Measurements from ENCODE around the gene CENPM.
"Not testable (repeated sequence)": the region's sequence is repeated elsewhere in the genome, so short reads cannot be mapped to it uniquely, and the experiment has no call there.

CENPM gene

DNA sequence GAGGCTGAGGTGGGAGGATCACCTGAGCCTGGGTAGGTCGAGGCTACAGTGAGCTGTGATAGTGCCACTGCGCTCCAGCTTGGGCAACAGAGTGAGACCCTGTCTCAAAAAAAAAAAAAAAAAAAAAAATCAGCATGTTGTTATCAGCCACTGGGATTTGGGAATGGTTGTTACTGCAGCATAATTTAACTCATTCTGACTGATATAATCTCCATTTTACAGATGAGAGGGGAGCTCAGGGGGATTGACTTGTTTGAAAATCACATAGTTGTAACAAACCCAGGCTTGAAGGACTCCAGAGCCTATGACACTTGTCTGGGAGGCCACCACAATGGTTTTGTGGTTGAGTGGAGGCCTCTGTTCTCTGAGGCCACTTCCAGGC, 19.3 kb upstream of the CENPM start:
- no peak for DNase-seq

DNA sequence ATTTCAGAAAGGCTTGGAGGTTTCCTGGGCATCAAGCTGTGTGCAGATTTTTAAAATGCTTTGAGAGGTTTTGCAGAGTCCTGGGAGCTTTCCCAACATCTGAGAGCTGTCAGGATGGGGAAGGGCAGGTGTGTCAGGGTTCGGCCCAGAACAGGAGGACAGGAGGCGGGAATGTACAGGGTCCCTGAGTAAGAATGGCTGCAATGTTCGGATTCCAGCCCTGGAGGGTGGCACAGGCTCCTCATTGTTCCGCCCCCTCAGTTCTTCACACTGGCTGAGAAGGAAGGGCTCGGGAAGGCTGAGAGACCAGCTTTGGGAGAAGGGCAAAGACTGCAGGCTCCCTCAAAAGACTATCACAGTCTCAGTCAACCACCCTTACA, 17.1 kb upstream of the CENPM start:
- no peak for DNase-seq

DNA sequence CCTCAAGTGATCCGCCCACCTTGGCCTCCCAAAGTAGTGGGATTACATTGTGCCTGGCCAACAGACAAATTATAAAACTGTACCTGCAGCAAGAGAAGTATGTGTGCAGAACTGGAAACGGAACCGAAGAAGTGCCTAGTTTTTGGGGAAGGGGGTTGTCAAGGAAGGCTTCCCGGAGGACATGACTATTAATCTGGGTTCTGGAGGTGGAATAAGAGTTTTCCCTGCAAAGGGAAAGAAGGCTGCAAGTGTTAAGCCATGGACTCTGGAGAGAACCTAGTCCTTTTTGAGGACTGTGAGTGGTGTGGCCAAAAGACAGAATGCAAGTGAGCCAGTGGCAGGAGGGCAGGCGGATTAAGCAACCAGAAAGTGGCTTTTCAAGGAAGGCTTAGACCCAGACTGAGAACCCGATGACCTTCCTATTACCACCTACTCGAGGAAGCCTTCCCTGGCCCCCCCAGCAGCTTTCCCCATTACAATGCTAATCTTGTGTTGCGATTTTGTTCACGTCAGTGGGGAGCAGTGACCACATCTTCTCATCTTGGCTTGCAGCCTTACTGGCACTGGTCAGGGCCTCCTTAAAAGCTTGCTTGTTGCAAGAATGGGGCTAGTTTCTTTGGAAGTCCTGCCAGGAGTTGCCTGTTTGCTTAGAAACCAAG, 16.6 kb upstream of the CENPM start:
- no peak for DNase-seq

DNA sequence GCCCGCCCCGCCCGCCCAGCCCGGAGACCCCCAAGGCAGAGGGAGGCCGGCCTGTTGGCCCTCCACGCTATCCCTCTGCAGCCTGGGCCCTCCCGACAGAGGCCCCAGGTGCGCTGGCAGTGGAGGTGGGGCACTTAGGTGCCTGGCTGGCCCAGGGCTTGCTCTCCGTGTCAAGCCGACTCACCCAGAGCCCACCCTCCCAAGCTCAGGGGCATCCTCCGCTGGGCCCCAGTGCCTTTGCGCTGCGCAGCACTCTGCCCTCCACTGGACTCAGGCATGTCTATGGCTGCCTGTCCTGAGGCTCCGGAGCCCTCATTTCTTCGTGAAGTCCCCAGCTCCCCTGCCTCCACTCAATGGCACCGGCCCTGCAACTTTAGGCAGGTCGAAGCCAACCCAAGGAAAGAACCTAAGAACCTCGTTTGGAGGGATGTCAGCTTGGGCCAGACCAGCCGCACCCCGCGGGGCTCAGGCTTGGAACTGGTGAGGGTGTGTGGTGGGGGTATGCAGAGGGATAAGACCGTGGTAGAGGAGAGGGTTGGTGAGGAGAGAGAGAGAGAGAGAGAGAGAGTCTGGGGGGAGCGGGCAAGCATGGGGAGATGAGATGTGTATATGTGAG, 11.1 kb upstream of the CENPM start:
- DNase-seq, result no peak

DNA sequence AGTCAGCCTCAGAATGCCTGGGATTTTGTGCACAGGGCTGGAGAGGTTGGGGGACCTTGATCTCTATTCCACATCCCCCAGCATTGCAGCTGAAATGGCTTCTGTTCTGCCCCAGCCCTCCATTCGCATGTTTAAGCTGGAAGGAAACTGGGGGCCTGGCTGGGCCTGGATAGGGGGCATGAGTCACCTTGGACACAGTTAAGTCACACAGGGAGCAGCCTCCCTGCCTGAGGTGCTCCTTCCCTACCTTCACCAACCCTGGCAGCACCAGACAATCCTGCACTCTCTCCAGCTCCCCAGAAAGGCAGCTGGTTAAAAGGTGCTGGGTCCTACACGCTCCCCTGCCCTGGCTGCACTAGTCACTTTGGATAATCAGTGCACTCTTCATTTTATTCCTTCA, 5.8 kb upstream of the CENPM start:
- DNase-seq, result no peak

DNA sequence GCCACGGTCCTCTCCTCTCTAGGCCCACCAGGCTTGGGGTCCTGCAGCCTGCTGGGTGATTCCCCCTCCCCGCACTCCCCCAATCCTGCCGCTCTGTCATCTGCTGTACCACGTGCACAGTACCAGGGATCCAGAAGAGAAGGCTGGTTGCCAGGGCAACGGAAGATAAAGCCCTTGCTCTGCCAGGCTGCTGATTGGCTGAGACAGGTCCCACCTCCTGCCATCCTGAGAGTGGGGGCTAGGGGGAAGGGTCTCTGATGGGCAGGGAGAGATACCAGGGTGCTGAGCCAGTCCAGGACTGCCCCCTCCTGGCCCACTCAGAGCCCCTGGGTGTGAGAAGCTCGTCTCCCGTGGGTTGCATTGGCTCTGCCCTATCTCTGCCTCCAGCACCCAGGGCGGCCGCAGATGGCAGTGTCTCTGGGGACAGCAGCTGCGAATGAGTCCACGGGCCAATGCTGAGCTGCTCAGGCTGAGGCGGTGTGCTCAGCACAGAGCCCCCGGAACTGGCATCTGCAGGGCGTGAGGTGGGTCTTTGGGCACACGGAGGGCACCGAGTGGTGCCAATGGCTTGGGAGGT, 5.0 kb upstream of the CENPM start, which contains the start of gene SMIM45:
TSS of gene SMIM45 (plus strand) at position 253 of the 577 bp plus-strand sequence.
- no peak for DNase-seq

DNA sequence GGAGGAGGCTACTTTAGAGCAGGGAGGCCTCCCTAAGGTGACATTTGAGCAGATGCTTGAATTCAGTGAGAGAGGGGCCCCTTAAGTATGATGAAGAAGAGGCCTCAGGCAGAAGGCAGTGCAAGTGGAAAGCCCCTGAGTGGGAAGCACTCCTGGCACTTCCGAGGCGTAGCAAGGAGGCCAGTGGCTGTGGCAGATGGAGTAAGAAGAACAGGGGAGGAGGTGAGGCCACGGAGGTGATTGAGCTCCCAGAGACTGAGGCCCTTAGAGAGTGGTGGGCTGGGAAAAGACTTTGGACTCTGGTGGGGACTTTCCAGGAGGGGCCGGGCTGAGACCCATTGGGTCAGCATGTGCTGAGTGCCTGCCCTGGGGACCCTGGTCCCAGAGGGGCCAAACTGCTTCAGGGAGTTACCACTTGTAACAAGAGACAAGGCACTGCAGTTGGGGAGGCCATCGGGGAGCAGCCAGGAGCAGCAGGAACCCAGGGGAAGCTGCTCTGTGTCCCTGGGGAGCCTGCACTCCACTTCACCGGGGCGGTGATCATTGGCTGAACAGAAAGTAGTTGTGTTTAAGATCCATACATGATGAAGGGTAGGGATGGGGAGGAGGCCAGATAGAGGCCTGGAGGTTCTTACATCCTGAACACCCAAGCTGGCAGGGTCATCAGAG, 2.5 kb upstream of the CENPM start:
- no peak for DNase-seq

DNA sequence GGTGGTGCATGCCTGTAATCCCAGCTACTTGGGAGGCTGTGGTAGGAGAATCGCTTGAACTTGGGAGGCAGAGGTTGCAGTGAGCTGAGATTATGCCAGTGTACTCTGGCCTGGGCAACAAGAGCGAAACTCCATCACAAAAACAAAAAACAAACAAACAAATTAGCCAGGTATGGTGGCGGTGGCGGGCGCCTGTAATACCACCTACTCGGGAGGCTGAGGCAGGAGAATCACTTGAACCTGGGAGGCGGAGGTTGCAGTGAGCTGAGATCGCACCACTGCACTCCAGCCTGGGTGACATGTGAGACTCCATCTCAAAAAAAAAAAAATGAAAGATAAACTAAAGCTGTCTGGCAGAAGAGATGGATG, 2.0 kb upstream of the CENPM start:
- not testable (repeated sequence) for DNase-seq

DNA sequence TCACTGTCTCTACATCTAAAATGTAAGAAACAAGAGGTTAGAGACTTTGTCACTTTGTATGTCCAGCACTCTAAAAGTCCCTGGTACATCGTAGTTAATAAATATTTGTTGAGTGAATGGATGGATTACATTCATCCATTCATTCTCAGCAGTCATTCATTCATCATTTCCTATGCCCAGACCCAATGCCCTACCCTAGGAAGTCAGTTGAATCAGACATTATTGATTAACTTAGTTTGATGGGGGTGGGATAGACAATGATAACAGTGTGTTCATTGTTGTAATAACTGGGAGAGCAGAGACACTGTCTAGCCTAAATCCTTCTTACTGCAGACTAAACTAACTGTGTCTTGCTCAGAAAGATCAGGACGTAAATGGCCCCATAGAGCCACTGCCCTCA, 1.2 kb upstream of the CENPM start:
- DNase-seq, result no peak

DNA sequence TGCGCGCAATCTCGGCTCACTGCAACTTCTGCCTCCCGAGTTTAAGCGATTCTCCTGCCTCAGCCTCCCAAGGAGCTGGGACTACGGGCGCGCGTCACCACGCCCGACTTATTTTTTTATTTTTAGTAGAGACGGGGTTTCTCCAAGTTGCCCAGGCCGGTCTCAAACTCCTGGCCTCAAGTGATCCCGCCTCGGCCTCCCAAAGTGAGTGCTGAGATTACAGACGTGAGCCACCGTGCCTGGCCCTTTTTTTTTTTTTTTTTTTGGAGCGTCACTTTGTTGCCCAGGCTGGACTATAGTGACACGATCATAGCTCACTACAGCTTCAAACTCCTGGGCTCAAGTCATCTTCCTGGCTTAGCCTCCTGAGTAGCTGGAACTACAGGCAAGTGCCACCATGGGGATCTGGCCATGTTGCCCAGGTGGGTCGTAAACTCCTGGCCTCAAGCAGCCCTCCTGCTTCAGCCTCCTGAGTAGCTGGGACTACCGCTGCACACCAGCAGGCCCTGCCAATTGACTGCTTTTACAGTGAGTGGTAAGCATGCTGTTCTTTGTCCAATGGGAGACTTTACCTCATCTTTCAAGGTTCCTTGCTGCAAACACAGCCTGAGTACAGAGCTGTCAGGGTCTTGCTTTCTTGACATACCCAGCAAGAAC, 600 bp upstream of the CENPM start:
- DNase-seq, result no peak

DNA sequence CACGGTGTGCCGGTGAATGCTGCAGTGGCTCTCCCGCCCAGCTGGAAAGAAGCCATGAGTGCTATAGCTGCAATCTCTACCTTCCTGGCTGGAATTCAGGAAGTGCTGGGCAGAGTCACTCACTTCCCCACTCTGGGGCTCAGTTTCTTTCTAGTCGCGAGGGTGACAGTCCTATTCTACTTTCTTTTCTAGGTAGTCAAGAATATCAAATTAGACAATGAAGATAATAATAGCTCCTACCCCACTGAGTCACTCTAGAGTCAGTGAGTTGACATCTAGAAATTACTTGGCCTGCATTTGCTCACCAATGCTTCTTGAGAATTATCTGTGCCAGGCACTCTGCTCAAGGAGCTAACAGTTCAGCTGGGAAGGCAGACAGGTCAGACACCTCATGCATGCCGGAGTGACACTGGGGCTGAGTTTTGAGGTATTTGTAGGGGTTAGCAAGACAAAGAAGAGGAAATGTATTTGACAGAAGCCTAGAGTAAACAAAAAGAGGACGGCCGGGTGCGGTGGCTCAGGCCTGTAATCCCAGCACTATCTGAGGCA, 3.2 kb downstream of the CENPM start:
- DNase-seq, result no peak

DNA sequence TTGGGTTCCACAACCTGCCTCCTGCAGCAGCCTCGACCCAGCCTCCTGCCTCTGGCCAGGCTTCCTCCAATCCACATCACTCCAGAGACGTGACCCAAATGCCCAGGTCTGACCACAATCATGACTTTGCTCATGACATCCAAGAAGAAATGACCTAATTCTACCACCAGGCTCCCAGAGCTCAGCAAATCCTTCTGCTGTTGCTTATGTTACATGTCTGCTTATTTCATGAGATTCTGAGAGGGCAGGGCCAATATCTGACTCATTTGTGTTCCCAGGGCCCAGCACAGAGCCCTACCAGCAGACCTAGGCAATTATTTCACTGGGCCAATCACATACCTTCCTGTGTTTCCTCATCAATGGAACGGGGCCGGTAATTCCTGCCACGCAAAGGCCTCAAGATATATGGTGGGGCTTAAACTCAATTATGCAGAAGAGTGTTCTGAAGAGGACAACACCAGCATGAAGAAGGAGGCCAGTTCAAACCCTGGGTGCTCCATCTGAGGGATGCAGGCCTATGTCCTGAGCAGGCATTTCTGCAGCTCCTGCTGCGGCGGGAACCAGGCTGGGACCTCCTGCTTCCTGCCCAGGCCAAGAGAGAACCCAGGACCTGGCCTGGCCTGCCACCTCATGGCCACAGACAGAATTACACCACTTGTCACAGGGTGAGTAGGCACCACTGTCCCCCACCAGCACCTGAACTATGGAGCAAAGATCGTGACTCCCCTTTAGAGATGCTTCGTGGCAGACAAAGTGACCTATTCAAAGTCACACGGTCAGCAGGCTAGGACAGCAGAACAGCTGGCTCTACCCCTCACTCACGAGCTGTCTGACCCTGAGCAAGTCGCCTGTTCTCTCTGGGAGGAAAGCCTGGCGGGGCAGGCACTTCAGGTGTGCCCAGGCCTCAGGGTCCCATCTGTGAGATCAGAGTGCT, 5.9 kb downstream of the CENPM start:
- DNase-seq, result no peak

DNA sequence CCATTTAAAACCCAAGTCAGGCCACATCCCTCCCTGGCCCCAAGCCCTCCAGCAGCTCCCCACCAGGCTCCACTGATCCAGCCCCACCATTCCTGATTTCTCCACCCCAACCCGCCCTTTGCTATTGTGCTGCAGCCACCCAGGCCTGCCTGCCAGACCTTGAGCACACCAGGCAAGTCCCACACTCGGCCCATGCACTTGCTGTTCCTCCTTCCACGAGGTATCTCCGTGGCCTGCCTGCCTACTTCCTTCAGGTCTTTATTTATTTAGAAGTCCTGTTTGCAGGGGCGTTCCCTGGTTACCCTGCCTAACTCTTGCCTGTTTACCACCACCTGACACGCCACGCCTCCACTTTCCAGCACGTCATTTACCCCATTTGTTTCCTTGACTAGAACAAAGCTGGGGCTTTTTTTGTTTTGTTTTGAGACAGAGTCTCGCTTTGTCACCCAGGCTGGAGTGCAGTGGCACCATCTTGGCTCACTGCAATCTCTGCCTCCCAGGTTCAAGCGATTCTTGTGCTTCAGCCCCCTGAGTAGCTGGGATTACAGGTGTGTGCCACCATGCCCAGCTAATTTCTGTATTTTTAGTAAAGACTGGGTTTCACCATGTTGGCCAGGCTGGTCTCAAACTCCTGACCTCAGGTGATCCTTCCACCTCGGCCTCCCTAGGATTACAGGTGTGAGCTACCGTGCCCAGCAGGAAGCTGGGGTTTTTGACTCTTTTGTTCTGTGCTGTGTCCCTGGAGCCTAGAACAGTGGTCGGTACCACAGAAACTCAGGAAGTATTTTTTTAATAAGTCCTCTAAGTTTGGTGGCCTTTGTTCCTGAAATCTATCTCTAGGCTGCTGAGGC, 6.7 kb downstream of the CENPM start:
- DNase-seq, result no peak

DNA sequence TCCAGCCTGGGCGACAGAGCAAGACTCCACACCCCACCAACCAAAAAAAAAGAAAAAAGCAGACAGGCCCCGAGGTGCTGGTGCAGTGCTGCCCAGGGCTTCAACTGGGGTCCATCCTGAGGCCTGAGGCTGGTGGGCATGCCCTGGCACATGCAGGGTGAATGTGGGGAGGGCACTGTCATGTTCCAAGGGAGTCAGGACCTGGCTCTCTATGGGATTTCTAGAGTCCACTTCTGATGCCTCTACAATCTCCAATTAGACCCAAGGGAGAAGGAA, 10.1 kb downstream of the CENPM start:
- DNase-seq, result no peak

DNA sequence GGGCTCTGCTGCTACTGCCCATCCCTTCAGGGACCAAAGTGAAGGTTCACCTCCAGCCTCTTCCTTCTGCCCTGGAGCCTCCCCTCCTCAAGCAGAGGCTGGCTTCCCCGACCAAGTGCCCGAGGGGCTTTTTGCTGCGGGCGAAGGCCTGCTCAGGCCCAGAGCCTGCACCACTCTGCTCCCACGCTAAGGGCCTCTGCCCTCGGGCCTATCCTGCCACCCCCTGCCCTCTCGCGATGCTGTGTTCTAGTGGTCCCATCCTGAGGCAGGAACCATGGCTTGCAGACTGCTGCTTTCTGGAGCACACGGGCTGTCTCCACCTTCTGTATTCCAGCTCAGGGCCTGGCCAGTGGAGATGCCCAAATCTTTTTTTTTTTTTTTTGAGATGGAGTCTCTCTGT, 11.4 kb downstream of the CENPM start:
- no peak for DNase-seq

DNA sequence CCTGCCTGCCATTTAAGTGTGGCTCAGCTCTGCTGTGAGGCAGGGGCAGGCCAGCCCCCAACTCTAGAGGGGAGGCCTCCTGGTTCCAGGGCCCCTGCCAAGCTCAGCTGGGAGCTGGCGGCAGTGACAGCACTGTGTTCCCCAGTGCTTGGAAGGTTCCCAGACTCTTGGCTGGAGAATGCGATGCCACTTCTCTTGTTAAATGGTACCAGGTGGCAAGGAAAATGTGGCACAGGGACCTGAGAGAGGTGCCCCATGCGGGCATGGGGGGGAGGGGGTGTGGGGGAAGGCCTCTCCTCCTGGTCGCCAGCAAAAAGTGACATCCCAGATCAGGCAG, 12.0 kb downstream of the CENPM start:
- no peak for DNase-seq

DNA sequence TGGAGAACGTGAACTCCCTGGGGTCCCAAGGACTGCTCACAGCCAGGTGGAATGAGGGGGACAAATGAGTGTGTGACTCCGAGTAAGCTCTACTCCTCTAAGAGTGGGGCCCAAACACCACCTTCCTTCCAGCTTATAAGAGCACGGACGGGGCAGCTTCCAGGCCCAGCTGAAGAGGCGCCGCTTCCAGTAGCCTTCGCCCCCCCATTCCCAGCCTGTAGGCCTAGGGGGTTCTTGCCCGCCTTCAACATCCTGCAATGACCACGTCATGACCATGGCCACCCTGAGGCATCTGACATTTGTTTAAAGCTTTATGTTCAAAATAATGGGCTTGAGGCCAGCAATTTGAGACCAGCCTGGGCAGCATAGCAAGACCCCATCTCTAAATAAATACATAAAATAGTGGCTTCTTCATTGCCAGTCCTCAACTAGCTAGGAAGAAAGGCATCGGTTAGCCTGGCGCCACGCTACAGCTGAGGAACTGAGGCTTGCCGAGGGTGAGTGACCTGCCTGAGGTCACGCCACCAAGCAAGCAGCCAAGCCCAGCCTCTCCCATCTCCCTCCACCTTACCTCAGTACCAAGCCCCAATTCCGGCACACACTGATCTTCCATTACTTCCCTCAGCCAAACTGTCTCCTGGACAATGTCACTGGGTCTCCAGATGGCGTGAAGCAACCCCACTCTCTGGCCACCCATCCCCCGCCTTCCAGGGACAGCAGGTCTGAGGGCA, 12.5 kb downstream of the CENPM start:
- DNase-seq, result no peak

DNA sequence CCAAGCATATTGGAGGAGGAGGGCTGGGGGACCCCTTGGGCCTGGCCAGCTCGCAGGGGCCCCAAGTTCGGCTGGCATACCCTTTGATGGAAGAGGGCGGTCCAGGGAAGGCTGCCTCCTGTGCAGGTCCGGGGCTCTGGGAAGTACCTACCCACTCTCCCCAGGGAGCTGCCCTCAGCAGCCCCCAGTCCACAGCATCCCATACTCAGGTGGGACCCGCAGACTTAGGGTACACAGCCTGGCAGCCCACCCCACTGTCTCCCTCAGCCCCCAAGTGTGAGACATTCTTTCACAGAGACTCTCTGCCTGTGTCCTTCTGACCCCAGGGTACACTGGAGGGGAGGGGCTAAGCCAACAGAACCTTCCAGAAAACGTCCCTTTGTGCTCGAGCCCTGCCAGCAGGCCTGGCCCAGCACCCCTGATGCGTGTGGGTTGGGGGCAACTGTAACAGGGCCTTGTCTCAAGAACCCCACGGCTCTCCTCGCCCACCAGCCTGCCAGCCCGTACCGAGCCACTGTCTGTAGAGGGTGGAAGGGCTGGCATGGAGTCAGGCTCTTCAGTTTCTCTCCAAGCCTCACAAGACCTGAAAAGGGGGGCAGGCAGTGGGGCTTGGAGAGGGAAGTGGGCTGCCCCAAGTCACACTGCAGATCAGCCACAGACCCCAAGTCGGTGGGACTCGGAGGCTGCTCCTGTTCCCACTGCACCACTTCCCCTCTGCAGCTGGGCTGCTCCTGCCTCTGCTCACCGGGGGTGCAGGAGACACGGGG, 13.4 kb downstream of the CENPM start:
- no peak for DNase-seq

DNA sequence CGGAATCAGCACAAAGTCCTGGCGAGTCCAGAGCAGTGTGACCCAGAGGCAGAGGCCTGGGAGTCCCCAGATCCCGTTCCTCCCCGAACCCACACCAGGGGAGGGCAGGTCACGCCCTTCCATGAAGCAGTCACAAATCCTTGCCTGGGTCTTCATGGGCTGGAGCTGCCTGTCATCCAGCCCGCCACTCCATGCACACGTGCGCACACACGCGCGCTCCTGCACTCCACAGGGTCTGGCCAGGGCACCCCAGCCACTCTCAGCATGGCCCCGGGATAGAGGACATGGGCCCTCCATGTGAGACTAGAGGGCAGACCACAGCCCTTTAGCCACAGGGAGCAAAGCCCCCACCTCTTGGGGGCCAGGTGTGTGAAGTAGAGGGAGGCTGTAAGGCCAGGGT, 14.6 kb downstream of the CENPM start:
- DNase-seq, result no peak

DNA sequence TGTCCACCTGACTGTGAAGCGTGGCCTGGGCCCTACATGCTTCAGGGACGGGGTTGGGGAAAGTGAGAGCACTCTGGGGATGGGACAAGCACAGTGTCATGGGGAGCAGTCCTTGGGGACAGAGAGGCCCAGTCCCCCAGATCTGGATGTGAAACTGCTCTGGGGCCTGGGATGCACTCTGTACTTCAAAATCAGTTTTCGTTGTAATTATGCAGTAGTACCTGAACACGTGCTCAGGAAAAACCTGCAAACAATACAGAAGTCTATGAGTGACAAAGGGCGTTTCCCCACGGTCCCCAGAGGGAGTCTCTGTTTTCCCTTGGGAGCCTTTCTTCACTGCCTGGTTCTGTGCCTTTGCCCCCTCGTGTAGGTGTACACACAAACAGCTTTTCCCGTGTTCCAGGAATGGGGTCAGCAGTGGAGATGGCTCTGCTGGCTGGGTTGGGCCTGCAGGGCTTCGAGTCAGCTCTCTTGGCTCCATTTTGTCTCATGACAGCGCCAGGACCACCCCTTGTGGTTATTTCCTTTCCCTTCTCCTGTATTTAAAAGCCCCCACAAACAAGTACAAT, 15.2 kb downstream of the CENPM start:
- DNase-seq, result no peak

Measured in NCI-H1417 treated with DMSO at 0.1 percent for 48 hours (cell line).